H1 (cell line): ENCODE data around the gene DHDDS. TPM values are rescaled to one million over a fixed set of nuclear protein-coding genes. Genes with fewer than 3 reads are reported as not detected.

Experiments
- CBX5 ChIP-seq: fragments of 300-800, 300-1000 bp; sonication (generic); IDR thresholded peaks from 2 replicates; pipeline ENCODE4 v1.7.1; 2016; ENCODE audit warnings: antibody characterized with exemption, low read length, low read depth
- CBX8 ChIP-seq: fragments of 300-800, 300-1000 bp; sonication (generic); IDR thresholded peaks from 2 replicates; pipeline ENCODE4 v1.7.1; 2016; ENCODE audit warnings: low read depth, low read length, borderline replicate concordance
- HDAC2 ChIP-seq, 2 experiments: fragments of 300-600 bp in 1 of 2; sonication (generic) in 1 of 2; IDR thresholded peaks; 2 replicates each; pipeline ENCODE4 v1.6.1; 2011 to 2012; ENCODE audit warnings: low read depth in 2 of 2, low read length in 2 of 2, mild to moderate bottlenecking in 2 of 2, moderate library complexity in 2 of 2, borderline replicate concordance in 1 of 2, inconsistent platforms in 1 of 2
- KDM1A ChIP-seq: fragments of 200-600, 300-600 bp; sonication (generic); IDR thresholded peaks from 2 replicates; pipeline ENCODE4 v1.7.1; 2016; ENCODE audit warnings: mild to moderate bottlenecking, low read length, borderline replicate concordance
- RNF2 ChIP-seq: fragments of 200-900, 300-1000 bp; sonication (generic); IDR thresholded peaks from 2 replicates; pipeline ENCODE4 v1.7.1; 2016; ENCODE audit warnings: borderline replicate concordance, low read depth, mild to moderate bottlenecking, antibody characterized with exemption, low read length; ENCODE audit not compliant: poor library complexity, severe bottlenecking; ENCODE audit errors: missing control alignments
- RXRA ChIP-seq: IDR thresholded peaks from 2 replicates; pipeline ENCODE4 v1.6.1; 2011; ENCODE audit warnings: low read depth, mild to moderate bottlenecking, low read length, moderate library complexity; ENCODE audit not compliant: insufficient read depth
- SAP30 ChIP-seq: fragments of 300-600 bp; sonication (generic); IDR thresholded peaks from 2 replicates; pipeline ENCODE4 v1.7.1; 2012; ENCODE audit warnings: low read length, moderate library complexity, mild to moderate bottlenecking, inconsistent platforms; ENCODE audit not compliant: insufficient read depth, insufficient replicate concordance
- SIRT6 ChIP-seq: IDR thresholded peaks from one replicate; pipeline ENCODE4 v1.7.1; 2012; ENCODE audit warnings: low read length, inconsistent platforms
- TAF7 ChIP-seq: optimal IDR thresholded peaks from 2 replicates; pipeline ENCODE3; 2011; ENCODE audit warnings: low read depth, mild to moderate bottlenecking, inconsistent platforms, low read length, moderate library complexity, borderline replicate concordance
- polyA plus RNA-seq, 7 experiments: library from polyadenylated mRNA; depleted of rRNA in 3 of 7; stranded (reverse) in 5 of 7; unstranded in 2 of 7; fragments of >200 nt in 5 of 7; fragments of 200-250 nt in 2 of 7; gene quantifications; 1 replicate in 5 of 7; 2 replicates in 1 of 7; 4 replicates in 1 of 7; pipeline versions ENCODE4 v1.2.1 to v1.2.3, GENCODE V29; 2011 to 2013; ENCODE audit warnings: missing spikeins in 2 of 7, mixed read lengths in 2 of 7
- total RNA-seq: library from RNA; stranded (reverse); fragmentation: NEBNext Ultra II Directional; extraction: Animal tissue kit (Norgen Biotek cat#: 25700); gene quantifications from 2 replicates; pipeline ENCODE4 v1.2.1, GENCODE V29; 2021
- TF ChIP-seq, protein P1 (sequence below): fragments of 300-600 bp; sonication (generic); IDR thresholded peaks from 2 replicates; pipeline ENCODE4 v1.7.1; 2012; ENCODE audit warnings: low read length, moderate library complexity, mild to moderate bottlenecking, inconsistent platforms; ENCODE audit not compliant: insufficient replicate concordance

Gene DHDDS
- total and polyA plus RNA-seq, 2 of the 8 experiments (the other 6 are each of a cell fraction or from before 2014, with no cell fraction given): 28.3 to 44.6 TPM

DNA sequence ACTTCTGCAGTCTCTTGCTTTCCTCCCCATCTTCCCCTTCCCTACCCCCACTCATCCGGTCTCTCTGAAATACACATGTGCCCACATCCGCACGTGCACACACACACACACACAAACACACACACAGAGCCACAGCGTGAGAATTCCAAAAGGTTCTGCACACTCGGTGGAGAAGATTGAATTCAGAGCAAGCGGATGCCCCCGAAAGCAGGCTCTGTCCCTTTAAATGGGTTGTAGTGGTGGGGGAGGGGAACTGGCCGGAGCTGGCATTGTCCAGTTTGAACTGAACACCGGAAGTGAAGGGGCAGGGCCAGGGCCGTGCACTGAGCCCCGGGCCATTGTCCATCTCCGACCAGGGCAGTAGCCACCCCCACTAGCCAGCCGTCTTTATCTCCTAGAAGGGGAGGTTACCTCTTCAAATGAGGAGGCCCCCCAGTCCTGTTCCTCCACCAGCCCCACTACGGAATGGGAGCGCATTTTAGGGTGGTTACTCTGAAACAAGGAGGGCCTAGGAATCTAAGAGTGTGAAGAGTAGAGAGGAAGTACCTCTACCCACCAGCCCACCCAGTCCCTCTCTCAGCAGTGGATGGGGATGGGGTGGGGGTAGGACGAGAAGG lies 22.8 kb upstream of the DHDDS start (continued):
- TF ChIP-seq, protein P1, sequence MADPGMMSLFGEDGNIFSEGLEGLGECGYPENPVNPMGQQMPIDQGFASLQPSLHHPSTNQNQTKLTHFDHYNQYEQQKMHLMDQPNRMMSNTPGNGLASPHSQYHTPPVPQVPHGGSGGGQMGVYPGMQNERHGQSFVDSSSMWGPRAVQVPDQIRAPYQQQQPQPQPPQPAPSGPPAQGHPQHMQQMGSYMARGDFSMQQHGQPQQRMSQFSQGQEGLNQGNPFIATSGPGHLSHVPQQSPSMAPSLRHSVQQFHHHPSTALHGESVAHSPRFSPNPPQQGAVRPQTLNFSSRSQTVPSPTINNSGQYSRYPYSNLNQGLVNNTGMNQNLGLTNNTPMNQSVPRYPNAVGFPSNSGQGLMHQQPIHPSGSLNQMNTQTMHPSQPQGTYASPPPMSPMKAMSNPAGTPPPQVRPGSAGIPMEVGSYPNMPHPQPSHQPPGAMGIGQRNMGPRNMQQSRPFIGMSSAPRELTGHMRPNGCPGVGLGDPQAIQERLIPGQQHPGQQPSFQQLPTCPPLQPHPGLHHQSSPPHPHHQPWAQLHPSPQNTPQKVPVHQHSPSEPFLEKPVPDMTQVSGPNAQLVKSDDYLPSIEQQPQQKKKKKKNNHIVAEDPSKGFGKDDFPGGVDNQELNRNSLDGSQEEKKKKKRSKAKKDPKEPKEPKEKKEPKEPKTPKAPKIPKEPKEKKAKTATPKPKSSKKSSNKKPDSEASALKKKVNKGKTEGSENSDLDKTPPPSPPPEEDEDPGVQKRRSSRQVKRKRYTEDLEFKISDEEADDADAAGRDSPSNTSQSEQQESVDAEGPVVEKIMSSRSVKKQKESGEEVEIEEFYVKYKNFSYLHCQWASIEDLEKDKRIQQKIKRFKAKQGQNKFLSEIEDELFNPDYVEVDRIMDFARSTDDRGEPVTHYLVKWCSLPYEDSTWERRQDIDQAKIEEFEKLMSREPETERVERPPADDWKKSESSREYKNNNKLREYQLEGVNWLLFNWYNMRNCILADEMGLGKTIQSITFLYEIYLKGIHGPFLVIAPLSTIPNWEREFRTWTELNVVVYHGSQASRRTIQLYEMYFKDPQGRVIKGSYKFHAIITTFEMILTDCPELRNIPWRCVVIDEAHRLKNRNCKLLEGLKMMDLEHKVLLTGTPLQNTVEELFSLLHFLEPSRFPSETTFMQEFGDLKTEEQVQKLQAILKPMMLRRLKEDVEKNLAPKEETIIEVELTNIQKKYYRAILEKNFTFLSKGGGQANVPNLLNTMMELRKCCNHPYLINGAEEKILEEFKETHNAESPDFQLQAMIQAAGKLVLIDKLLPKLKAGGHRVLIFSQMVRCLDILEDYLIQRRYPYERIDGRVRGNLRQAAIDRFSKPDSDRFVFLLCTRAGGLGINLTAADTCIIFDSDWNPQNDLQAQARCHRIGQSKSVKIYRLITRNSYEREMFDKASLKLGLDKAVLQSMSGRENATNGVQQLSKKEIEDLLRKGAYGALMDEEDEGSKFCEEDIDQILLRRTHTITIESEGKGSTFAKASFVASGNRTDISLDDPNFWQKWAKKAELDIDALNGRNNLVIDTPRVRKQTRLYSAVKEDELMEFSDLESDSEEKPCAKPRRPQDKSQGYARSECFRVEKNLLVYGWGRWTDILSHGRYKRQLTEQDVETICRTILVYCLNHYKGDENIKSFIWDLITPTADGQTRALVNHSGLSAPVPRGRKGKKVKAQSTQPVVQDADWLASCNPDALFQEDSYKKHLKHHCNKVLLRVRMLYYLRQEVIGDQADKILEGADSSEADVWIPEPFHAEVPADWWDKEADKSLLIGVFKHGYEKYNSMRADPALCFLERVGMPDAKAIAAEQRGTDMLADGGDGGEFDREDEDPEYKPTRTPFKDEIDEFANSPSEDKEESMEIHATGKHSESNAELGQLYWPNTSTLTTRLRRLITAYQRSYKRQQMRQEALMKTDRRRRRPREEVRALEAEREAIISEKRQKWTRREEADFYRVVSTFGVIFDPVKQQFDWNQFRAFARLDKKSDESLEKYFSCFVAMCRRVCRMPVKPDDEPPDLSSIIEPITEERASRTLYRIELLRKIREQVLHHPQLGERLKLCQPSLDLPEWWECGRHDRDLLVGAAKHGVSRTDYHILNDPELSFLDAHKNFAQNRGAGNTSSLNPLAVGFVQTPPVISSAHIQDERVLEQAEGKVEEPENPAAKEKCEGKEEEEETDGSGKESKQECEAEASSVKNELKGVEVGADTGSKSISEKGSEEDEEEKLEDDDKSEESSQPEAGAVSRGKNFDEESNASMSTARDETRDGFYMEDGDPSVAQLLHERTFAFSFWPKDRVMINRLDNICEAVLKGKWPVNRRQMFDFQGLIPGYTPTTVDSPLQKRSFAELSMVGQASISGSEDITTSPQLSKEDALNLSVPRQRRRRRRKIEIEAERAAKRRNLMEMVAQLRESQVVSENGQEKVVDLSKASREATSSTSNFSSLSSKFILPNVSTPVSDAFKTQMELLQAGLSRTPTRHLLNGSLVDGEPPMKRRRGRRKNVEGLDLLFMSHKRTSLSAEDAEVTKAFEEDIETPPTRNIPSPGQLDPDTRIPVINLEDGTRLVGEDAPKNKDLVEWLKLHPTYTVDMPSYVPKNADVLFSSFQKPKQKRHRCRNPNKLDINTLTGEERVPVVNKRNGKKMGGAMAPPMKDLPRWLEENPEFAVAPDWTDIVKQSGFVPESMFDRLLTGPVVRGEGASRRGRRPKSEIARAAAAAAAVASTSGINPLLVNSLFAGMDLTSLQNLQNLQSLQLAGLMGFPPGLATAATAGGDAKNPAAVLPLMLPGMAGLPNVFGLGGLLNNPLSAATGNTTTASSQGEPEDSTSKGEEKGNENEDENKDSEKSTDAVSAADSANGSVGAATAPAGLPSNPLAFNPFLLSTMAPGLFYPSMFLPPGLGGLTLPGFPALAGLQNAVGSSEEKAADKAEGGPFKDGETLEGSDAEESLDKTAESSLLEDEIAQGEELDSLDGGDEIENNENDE: no peak
- TF ChIP-seq RXRA (no peak), SAP30 (no peak), HDAC2 (IDR thresholded peaks at IDR 0.05; ENCODE audit: borderline replicate concordance in 1 of 2, low read depth in 2 of 2, low read length in 2 of 2) (no peak), KDM1A (no peak), CBX8 (no peak), RNF2 (no peak), TAF7 (peak; percentile 8), SIRT6 (no peak), CBX5 (no peak)
